Renal cortex interstitium (tissue), 11 donors: ENCODE data around the gene MLKL. TPM values are rescaled to one million over a fixed set of nuclear protein-coding genes. Genes with fewer than 3 reads are reported as not detected.

Experiments
- DNase-seq, 11 donors: peaks; one replicate each; pipeline ENCODE4 v3.0.0-alpha.2; 2013; ENCODE audit warnings: low read depth in 9 of 11, low spot score in 4 of 11; ENCODE audit errors: extremely low read depth in 1 of 11
- polyA plus RNA-seq, 3 donors: library from polyadenylated mRNA; unstranded; fragments of 120-200 nt; gene quantifications; one replicate each; pipeline ENCODE4 v1.2.1, GENCODE V29; 2013; ENCODE audit not compliant: insufficient read length in 3 of 3

The MLKL gene
- polyA plus RNA-seq, 3 donors, result 3.5 to 5.4 (median 4.6) TPM

DNA sequence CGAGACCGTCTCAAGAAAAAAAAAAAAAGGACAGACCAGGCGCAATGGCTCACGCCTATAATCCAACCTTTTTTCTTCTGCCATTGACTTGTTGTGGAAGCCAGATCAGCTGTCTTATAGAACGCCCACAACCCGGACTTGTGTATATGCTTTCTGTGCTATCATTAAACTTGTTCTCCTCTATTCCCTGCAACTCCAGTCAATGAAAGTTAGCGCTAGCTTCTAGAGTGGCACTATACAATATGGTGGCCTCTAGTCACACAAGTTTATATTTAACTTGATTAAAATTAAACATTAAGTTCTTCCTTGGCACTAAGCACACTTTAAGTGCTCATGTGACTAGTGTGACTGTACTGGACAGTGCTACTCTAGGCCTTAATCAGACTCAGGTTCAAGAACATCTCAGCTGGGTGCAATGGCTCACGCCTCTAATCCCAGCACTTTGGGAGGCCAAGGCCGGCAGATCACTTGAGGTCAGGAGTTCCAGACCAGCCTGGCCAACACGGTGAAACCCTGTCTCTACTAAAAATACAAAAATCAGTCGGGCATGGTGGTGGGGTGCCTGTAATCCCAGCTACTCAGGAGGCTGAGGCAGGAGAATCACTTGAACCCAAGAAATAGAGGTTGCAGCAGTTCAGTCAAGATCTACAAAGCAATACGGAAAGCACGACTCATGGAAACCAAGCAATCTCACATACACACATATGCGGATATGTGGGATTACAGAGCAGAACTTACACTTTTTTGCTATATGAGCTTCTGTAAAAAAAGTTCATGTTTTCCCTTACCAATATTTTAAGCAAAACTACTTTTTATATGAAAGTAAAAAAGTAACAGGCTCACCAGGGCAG, 74.9 kb downstream of the MLKL start:
- DNase-seq, result no peak

GRCh38 chr16:74623839-74624235, 76.8 kb downstream of the MLKL start:
- no peak for DNase-seq

DNA sequence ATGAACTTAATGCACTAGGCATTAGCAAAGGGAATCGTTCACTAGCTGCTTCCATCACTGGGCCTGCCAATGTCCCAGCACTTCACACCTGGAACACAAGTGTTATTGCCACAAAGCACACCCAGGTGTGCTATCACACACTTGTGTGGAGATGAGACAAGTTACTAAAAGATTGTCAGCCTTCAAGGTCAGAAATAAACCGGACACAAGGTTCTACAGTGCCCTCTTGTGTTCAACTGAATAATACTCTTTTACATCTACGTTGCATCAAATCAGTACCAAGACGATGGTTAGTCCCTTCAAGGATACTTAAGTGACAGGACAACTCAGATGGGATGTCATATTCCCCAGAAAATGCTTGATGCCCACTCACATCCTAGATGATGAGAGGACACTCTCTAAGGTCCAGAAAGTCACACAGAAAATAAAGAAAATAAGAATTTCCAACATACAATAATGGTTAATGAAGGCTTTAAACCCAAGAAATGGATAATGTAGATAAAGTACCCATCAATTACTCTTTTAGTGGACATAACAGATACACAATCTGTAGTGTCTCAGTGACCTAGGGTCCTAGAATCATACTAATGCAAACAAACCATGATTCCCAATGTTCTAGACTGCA, 77.3 kb downstream of the MLKL start:
- peak in 2 of 11 donors; percentile 45 to 51 for DNase-seq

GRCh38 chr16:74622005-74622404, 78.7 kb downstream of the MLKL start:
- DNase-seq, result no peak

Other genes with a start within 250 kb of the MLKL start
- gene GLG1, start 93.7 kb downstream of the MLKL start, polyA plus RNA-seq, result 100 to 1,000 TPM; 158 to 162 (median 158) TPM
- gene RFWD3, start 34.0 kb downstream of the MLKL start, polyA plus RNA-seq, result 10 to 100 TPM; 28.8 to 31.6 (median 29.1) TPM
- 1 to 10 TPM; 2.6 to 3.7 (median 2.9) TPM for gene FA2H, start 74.0 kb upstream of the MLKL start, polyA plus RNA-seq